HepG2 (cell line): ENCODE measurements around the gene OR6S1. TPM values are rescaled to one million over a fixed set of nuclear protein-coding genes. Genes with fewer than 3 reads are reported as not detected.

Experiments
- BCLAF1 ChIP-seq: fragments of 450-650 bp; IDR thresholded peaks from 2 replicates; pipeline ENCODE4 v1.6.1; 2017; ENCODE audit warnings: mild to moderate bottlenecking
- BRCA1 ChIP-seq: sonication (generic); formaldehyde crosslinking; IDR thresholded peaks from 2 replicates; pipeline ENCODE4 v1.4.0; 2020; ENCODE audit warnings: missing genetic modification reagents
- GLI4 ChIP-seq: sonication (generic); formaldehyde crosslinking; IDR thresholded peaks from 2 replicates; pipeline ENCODE4 v1.5.1; 2020; ENCODE audit warnings: missing genetic modification reagents, mild to moderate bottlenecking, moderate library complexity, borderline replicate concordance
- HHEX ChIP-seq: IDR thresholded peaks from 2 replicates; pipeline ENCODE4 v1.6.1; 2016; ENCODE audit warnings: control low read depth
- KLF15 ChIP-seq: sonication (generic); formaldehyde crosslinking; IDR thresholded peaks from 2 replicates; pipeline ENCODE4 v1.8.1; 2023; ENCODE audit warnings: borderline replicate concordance, mild to moderate bottlenecking, inconsistent platforms, missing genetic modification reagents, mixed read lengths
- LBX2 ChIP-seq: sonication (generic); formaldehyde crosslinking; IDR thresholded peaks from 2 replicates; pipeline ENCODE4 v1.5.0; 2020; ENCODE audit warnings: missing genetic modification reagents, mild to moderate bottlenecking, borderline replicate concordance
- MXD1 ChIP-seq: sonication (generic); formaldehyde crosslinking; IDR thresholded peaks from 2 replicates; pipeline ENCODE4 v1.4.0; 2020; ENCODE audit warnings: mild to moderate bottlenecking, missing genetic modification reagents
- NFIB ChIP-seq: sonication (generic); formaldehyde crosslinking; IDR thresholded peaks from 2 replicates; pipeline ENCODE4 v1.9.0; 2021; ENCODE audit warnings: missing genetic modification reagents, mild to moderate bottlenecking, borderline replicate concordance
- RARA ChIP-seq: IDR thresholded peaks from 2 replicates; pipeline ENCODE4 v1.6.1; 2016; ENCODE audit warnings: missing genetic modification reagents, missing compliant biosample characterization
- TEAD2 ChIP-seq: sonication (generic); formaldehyde crosslinking; IDR thresholded peaks from 2 replicates; pipeline ENCODE4 v1.9.0; 2021; ENCODE audit warnings: missing genetic modification reagents
- ZNF407 ChIP-seq: sonication (generic); formaldehyde crosslinking; IDR thresholded peaks from one replicate; pipeline ENCODE4 v1.5.1; 2020; ENCODE audit warnings: mild to moderate bottlenecking, missing genetic modification reagents; ENCODE audit errors: not compliant biosample characterization
- ZNF552 ChIP-seq: sonication (generic); formaldehyde crosslinking; IDR thresholded peaks from 2 replicates; pipeline ENCODE4 v1.9.0; 2022; ENCODE audit warnings: missing genetic modification reagents, mild to moderate bottlenecking, borderline replicate concordance
- polyA plus RNA-seq, 8 experiments: library from polyadenylated mRNA; depleted of rRNA in 3 of 8; stranded (reverse) in 7 of 8; unstranded in 1 of 8; fragments of >200 nt; fragmentation: Illumina TruSeq in 4 of 8; extraction: Trizol in 4 of 8; gene quantifications; 2 replicates each; pipeline versions ENCODE4 v1.2.1 to v1.2.3, GENCODE V29; 2011 to 2016; ENCODE audit warnings: low read depth in 4 of 8, missing spikeins in 1 of 8, mixed read lengths in 1 of 8; ENCODE audit not compliant: insufficient read depth in 1 of 8
- total RNA-seq, 5 experiments: library from RNA; depleted of rRNA; stranded (reverse); fragments of >200 nt; fragmentation: Illumina TruSeq; extraction: Trizol; gene quantifications; 2 replicates each; pipeline ENCODE4 v1.2.3, GENCODE V29; 2016; ENCODE audit warnings: low read depth in 1 of 5
- TF ChIP-seq, protein P1 (sequence below): sonication (generic); formaldehyde crosslinking; conservative IDR thresholded peaks from 2 replicates; pipeline ENCODE4 v1.8.0; 2022; ENCODE audit warnings: missing genetic modification reagents
- TF ChIP-seq, protein P2 (sequence below): sonication (generic); formaldehyde crosslinking; IDR thresholded peaks from 2 replicates; pipeline ENCODE4 v1.8.1; 2023; ENCODE audit warnings: missing genetic modification reagents, mild to moderate bottlenecking, borderline replicate concordance

Gene OR6S1
- total and polyA plus RNA-seq, 2 of the 13 experiments (the other 11 are each of a cell fraction or from before 2014, with no cell fraction given), result 0.09 TPM; not detected in 1

DNA sequence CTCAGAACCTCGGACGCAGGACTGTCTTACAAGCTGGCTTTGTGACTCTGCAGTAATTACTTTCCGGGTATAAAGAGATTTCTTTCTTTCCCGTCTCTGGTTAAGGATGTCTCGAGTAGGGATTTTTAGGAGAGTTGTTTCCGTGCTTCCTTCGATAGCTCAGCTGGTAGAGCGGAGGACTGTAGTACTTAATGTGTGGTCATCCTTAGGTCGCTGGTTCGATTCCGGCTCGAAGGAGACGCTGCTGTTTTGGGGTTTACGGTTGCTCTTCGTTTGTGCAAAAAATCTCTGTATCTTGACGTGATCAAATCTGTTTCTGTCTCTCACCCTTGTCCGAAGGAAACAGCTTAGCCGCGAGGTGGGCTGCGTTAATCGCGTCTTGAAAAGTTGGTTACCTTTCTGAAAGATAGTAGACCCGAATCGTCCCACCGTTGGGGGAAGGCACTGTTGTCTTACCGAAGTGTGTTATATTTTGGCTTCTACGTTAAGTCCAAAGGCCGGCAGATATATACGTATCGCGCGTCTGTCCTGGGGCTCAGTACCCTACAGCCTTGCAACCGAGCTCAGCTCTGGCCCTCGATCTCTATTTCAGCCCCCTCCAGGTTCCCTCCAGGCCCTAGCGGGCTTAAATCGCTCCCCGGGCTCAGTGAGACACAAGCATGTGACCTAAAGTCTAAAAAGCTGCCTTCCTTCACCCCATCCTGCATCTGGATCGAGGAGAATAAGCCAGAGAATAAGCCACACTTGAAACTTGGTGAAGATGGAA lies 41.8 kb upstream of the OR6S1 start (continued):
- TF ChIP-seq BCLAF1 (no peak), ZNF552 (no peak), GLI4 (no peak), NFIB (CRISPR knock-in tag) (no peak), ZNF407 (CRISPR knock-in tag) (no peak), TEAD2 (CRISPR knock-in tag) (no peak), LBX2 (CRISPR knock-in tag) (no peak), HHEX (CRISPR knock-in tag) (no peak), RARA (CRISPR knock-in tag) (no peak; the same call in 1 of the 2 replicates), KLF15 (CRISPR knock-in tag) (no peak), BRCA1 (CRISPR knock-in tag) (no peak), MXD1 (CRISPR knock-in tag) (peak; percentile 42; the same call in 1 of the 2 replicates)
- TF ChIP-seq, protein P1, sequence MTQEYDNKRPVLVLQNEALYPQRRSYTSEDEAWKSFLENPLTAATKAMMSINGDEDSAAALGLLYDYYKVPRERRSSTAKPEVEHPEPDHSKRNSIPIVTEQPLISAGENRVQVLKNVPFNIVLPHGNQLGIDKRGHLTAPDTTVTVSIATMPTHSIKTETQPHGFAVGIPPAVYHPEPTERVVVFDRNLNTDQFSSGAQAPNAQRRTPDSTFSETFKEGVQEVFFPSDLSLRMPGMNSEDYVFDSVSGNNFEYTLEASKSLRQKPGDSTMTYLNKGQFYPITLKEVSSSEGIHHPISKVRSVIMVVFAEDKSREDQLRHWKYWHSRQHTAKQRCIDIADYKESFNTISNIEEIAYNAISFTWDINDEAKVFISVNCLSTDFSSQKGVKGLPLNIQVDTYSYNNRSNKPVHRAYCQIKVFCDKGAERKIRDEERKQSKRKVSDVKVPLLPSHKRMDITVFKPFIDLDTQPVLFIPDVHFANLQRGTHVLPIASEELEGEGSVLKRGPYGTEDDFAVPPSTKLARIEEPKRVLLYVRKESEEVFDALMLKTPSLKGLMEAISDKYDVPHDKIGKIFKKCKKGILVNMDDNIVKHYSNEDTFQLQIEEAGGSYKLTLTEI (CRISPR knock-in tag), result no peak
- TF ChIP-seq, protein P2, sequence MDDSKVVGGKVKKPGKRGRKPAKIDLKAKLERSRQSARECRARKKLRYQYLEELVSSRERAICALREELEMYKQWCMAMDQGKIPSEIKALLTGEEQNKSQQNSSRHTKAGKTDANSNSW (CRISPR knock-in tag), result no peak
